Measurements from ENCODE around the gene LEFTY1. TPM values are rescaled to one million over a fixed set of nuclear protein-coding genes. Genes with fewer than 3 reads are reported as not detected.

LEFTY1 gene
- total and polyA plus RNA-seq, 2 experiments from 2014 or later = 0.83 TPM; not detected in 1

DNA sequence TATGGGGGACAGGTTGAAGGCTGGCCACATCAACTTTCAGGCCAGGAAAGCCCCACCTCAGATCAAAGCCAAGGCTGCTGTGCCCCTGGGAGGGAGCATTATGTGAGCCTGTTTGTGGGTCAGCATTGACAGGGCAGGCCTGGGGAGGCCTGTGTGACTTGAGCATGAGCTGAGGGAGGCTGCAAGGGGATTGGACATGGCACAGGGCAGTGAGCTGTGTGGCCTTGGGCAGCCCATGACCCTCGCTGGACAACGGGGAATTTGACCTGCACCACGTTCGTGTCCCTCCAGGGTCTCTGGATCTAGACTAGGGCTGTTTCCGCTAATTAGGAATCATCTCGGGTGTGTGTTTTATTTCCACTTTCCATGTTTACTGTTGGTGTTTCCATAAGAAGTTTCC, 17.5 kb upstream of the LEFTY1 start:
- Histone ChIP-seq H3K9me3 (ENCODE audit: low read depth) (no peaks in the 10 kb centered on the region), H3K36me3 (no peaks in the 10 kb centered on the region), H3K4me1 (ENCODE audit: low read depth) (no peaks in the 10 kb centered on the region), H3K27me3 (no peaks in the 10 kb centered on the region), H3K27ac (no peak overlapping the region), H3K4me3 (no peak overlapping the region)
- TF ChIP-seq, protein P1, sequence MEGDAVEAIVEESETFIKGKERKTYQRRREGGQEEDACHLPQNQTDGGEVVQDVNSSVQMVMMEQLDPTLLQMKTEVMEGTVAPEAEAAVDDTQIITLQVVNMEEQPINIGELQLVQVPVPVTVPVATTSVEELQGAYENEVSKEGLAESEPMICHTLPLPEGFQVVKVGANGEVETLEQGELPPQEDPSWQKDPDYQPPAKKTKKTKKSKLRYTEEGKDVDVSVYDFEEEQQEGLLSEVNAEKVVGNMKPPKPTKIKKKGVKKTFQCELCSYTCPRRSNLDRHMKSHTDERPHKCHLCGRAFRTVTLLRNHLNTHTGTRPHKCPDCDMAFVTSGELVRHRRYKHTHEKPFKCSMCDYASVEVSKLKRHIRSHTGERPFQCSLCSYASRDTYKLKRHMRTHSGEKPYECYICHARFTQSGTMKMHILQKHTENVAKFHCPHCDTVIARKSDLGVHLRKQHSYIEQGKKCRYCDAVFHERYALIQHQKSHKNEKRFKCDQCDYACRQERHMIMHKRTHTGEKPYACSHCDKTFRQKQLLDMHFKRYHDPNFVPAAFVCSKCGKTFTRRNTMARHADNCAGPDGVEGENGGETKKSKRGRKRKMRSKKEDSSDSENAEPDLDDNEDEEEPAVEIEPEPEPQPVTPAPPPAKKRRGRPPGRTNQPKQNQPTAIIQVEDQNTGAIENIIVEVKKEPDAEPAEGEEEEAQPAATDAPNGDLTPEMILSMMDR (IDR thresholded peaks at IDR 0.05; ENCODE audit: low read depth, low read length) = no peak
- no peak for DNase-seq (ENCODE audit: low read depth in 1 of 2, low spot score in 1 of 2)

DNA sequence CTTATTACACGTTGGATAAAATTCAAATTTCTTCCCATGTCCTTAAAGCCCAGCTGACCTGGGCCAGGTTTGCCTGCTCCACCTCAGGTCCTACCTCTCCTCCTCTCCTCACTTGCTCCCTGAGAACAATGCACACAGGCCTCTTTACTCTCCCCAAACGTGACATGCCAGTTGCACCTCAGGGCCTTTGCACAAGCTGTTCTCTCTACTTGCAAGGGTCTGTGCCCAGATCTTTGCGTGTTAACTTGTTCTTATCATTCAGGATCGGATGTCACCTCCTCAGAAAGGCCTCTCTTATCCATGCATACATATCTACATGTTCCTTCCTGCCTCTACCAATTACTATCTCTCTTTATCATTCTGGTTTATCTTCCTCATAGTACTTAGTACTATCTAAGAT, 14.7 kb upstream of the LEFTY1 start:
- no peak overlapping the region for H3K27ac ChIP-seq
- no peaks in the 10 kb centered on the region for H3K4me1 ChIP-seq (ENCODE audit: low read depth)
- no peak for DNase-seq (ENCODE audit: low read depth in 1 of 2, low spot score in 1 of 2)

DNA sequence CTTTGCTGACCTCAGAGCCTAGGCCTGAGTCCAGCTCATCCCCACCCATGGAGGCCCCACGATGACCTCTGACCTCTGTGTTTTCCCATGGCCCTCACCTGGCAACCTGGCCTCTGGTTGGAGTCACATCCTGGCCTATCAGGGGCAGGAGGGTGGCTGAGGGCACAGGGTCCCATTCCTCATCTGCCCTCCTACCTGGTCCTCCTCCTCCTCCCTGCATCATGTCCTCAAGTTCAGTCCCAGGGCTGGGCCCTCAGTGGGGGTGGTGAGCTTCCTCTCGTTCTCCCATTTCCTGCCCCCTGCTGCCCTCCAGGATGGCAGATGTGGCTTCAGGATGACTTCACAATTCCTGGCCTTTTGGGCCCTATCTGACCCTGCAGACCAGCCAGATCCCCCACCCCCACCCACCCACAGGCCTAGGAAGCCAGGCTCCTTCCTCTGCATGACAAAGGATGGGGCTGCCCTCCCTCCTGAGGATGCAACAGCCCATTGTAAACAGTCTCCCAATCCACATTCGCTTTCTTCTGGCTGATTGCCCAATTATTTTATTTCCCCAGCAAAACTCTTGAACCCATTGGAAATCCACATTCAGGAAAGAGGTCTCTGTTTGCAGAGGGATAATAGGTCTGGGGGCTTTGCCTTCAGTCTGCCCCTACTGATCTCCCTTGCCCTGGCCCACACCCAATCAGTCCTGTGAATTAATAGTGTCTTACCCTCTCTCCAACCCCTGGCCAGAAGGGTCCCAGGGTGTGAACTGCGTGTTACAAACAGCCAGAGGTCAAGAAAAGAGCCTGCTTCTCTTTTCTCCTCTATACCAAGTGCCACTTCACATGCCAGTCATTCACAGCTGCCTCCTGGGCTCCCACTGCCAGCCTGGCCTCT, 10.3 kb upstream of the LEFTY1 start:
- Histone ChIP-seq H3K4me3 (no peak overlapping the region), H3K36me3 (no peaks in the 10 kb centered on the region), H3K4me1 (ENCODE audit: low read depth) (no peaks in the 10 kb centered on the region), H3K27ac (no peak overlapping the region), H3K27me3 (no peaks in the 10 kb centered on the region), H3K9me3 (ENCODE audit: low read depth) (no peaks in the 10 kb centered on the region)
- DNase-seq (ENCODE audit: low read depth in 1 of 2, low spot score in 1 of 2) = no peak
- TF ChIP-seq, protein P1 (IDR thresholded peaks at IDR 0.05; ENCODE audit: low read depth, low read length) = no peak

More for the DNA sequence above, 14.7 kb upstream of the LEFTY1 start:
- Histone ChIP-seq H3K36me3 (no peaks in the 10 kb centered on the region), H3K27me3 (no peaks in the 10 kb centered on the region), H3K9me3 (ENCODE audit: low read depth) (no peaks in the 10 kb centered on the region), H3K4me3 (no peak overlapping the region)
- TF ChIP-seq, protein P1 (IDR thresholded peaks at IDR 0.05; ENCODE audit: low read depth, low read length) = no peak

DNA sequence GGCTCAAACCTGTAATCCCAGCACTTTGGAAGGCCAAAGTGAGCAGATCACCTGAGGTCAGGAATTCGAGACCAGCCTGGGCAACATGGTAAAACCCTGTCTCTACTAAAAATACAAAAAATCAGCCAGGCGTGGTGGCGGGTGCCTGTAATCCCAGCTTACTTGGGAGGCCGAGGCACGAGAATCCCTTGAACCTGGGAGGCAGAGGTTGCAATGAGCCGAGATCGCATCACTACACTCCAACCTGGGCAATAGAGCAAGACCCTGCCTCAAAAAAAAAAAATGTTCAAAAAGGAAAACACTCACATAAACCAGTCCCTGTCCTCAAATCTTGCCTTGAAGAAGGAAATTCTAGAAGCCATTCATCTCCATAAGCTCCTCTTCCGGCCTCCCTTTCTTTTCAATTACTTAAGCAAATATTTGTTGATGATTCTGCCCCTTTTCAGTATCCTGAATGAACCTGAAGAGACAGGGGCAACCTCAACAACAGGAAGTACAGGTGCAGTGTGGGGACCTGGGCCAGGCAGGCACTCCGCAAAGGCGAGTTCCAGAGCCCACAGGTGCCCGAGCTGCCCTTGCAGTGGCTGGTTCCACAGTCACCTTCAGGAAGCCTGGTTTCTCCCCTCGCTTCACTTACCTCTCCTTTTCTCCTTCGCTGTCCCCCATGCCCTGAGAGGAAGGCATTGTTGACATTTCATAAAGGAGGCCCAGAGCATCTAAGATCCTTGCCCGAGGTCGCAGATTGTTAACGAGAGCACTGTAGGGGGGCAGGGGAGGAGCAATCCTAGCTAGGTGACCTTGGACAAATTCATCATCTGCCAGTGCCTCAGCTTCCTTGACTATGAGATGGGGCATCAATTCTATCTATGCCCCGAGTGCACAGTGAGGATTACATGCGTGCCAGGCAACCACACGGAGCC, 8.9 kb upstream of the LEFTY1 start:
- TF ChIP-seq, protein P1 (IDR thresholded peaks at IDR 0.05; ENCODE audit: low read depth, low read length) = no peak
- Histone ChIP-seq H3K9me3 (ENCODE audit: low read depth) (no peaks in the 10 kb centered on the region), H3K4me1 (ENCODE audit: low read depth) (no peaks in the 10 kb centered on the region), H3K27ac (no peak overlapping the region), H3K4me3 (no peak overlapping the region), H3K27me3 (no peaks in the 10 kb centered on the region), H3K36me3 (no peaks in the 10 kb centered on the region)
- DNase-seq (ENCODE audit: low read depth in 1 of 2, low spot score in 1 of 2) = no peak

DNA sequence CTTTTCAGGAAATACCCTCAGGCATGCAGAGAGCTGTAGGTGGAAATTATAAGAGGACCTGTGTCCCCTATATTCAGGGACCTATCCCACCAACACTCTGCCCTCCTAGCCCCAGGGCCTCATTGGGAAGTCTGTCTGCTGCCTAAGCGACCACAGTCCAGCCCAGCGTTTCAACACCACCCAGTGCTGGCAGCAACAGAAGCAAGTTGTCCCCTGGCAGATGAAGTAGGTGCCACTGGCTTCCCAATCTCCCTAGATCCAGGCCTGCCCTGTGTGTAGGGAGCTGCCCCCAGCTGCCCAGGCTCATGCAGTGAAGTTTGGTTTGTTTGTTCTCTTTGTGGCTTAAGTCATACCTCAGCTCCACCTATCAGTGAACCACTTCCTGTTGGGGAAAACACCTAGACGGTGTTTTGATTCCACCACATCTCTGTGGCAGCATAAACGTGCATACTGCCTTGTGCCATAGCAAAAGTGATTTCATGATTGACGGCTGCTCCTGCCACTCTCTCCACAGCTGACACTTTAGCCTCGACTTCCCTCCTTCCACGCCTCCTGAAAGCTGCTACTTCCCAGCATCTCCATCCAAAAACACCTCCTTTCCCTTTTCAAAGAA, 8.1 kb upstream of the LEFTY1 start:
- Histone ChIP-seq H3K4me1 (ENCODE audit: low read depth) (no peaks in the 10 kb centered on the region), H3K27me3 (no peaks in the 10 kb centered on the region), H3K4me3 (no peak overlapping the region), H3K36me3 (no peaks in the 10 kb centered on the region), H3K27ac (no peak overlapping the region), H3K9me3 (ENCODE audit: low read depth) (no peaks in the 10 kb centered on the region)
- DNase-seq (ENCODE audit: low read depth in 1 of 2, low spot score in 1 of 2) = no peak
- TF ChIP-seq, protein P1 (IDR thresholded peaks at IDR 0.05; ENCODE audit: low read depth, low read length) = no peak
